GM23338 (cell line): ENCODE measurements around the gene PAPOLG. TPM values are rescaled to one million over a fixed set of nuclear protein-coding genes. Genes with fewer than 3 reads are reported as not detected.

ENCODE experiments used
- ATAC-seq: fragments of 200-7000 bp; cut with Tn5 transposase; 3 replicates; pipeline ENCODE4 v1.9.1; 2020
- DNase-seq: peaks from one replicate; pipeline ENCODE4 v3.0.0-alpha.2; 2015; ENCODE audit warnings: low spot score
- H2AFZ ChIP-seq: fragments of 200-600 bp; sonication (generic); 2 replicates; pipeline ENCODE4 v1.8.0; 2016; ENCODE audit warnings: antibody characterized with exemption, mild to moderate bottlenecking, moderate library complexity
- H3F3A ChIP-seq: fragments of 200-600 bp; sonication (generic); replicated peaks from 2 replicates; pipeline ENCODE4 v1.8.0; 2017; ENCODE audit warnings: antibody characterized with exemption, mixed run types, low read depth
- H3K27ac ChIP-seq: fragments of 200-600 bp; sonication (generic); 2 replicates; pipeline ENCODE4 v1.6.1; 2016; ENCODE audit warnings: low read depth
- H3K27me3 ChIP-seq: fragments of 200-600 bp; sonication (generic); 2 replicates; pipeline ENCODE4 v1.8.0; 2016; ENCODE audit warnings: mild to moderate bottlenecking, mixed run types, moderate library complexity; ENCODE audit not compliant: insufficient read depth
- H3K36me3 ChIP-seq: fragments of 200-600 bp; sonication (generic); 2 replicates; pipeline ENCODE4 v1.8.0; 2016; ENCODE audit warnings: mild to moderate bottlenecking; ENCODE audit not compliant: insufficient read depth
- H3K4me1 ChIP-seq: fragments of 200-600 bp; sonication (generic); 2 replicates; pipeline ENCODE4 v1.8.0; 2016; ENCODE audit warnings: mild to moderate bottlenecking, moderate library complexity; ENCODE audit not compliant: insufficient read depth
- H3K4me2 ChIP-seq: fragments of 200-600 bp; sonication (generic); 2 replicates; pipeline ENCODE4 v1.7.1; 2017; ENCODE audit warnings: mixed run types
- H3K4me3 ChIP-seq: fragments of 200-600 bp; sonication (generic); 2 replicates; pipeline ENCODE4 v1.6.1; 2016; ENCODE audit warnings: mixed run types
- H3K79me2 ChIP-seq: fragments of 200-600 bp; sonication (generic); replicated peaks from 2 replicates; pipeline ENCODE4 v1.8.0; 2017; ENCODE audit warnings: mild to moderate bottlenecking; ENCODE audit not compliant: insufficient read depth
- H3K9me2 ChIP-seq: fragments of 200-600 bp; sonication (generic); 2 replicates; pipeline ENCODE4 v1.8.0; 2017; ENCODE audit not compliant: insufficient read depth
- H4K20me1 ChIP-seq: fragments of 200-600 bp; sonication (generic); replicated peaks from 2 replicates; pipeline ENCODE4 v1.8.0; 2017; ENCODE audit warnings: mild to moderate bottlenecking; ENCODE audit not compliant: insufficient read depth
- H3K27ac Mint-ChIP-seq: 2 replicates; pipeline ENCODE4 v1.8.0; 2020; ENCODE audit warnings: inconsistent platforms, mild to moderate bottlenecking, moderate library complexity, mixed read lengths
- H3K27me3 Mint-ChIP-seq: 3 replicates; pipeline ENCODE4 v1.8.0; 2022; ENCODE audit warnings: low read depth, mild to moderate bottlenecking, moderate library complexity, mixed read lengths, inconsistent platforms; ENCODE audit not compliant: insufficient read depth, poor library complexity
- H3K36me3 Mint-ChIP-seq: 3 replicates; pipeline ENCODE4 v1.8.0; 2021; ENCODE audit warnings: low read depth, mild to moderate bottlenecking, inconsistent platforms, moderate library complexity, mixed read lengths
- H3K4me1 Mint-ChIP-seq: 3 replicates; pipeline ENCODE4 v1.8.0; 2020; ENCODE audit warnings: mild to moderate bottlenecking, inconsistent platforms, mixed read lengths
- H3K4me3 Mint-ChIP-seq: 3 replicates; pipeline ENCODE4 v1.8.0; 2021; ENCODE audit warnings: moderate library complexity, mild to moderate bottlenecking, inconsistent platforms, mixed read lengths
- H3K9me3 Mint-ChIP-seq: 3 replicates; pipeline ENCODE4 v1.8.0; 2020; ENCODE audit warnings: moderate library complexity, mild to moderate bottlenecking, inconsistent platforms, mixed read lengths
- CREB1 ChIP-seq: fragments of 250-450 bp; sonication (Bioruptor Pico); IDR thresholded peaks from 2 replicates; pipeline ENCODE4 v1.5.0; 2020; ENCODE audit warnings: low read depth, mild to moderate bottlenecking, moderate library complexity
- EZH2 ChIP-seq: fragments of 200-600 bp; sonication (generic); IDR thresholded peaks from one replicate; pipeline ENCODE4 v1.8.0; 2017; ENCODE audit warnings: antibody characterized with exemption, mild to moderate bottlenecking, low read depth; ENCODE audit not compliant: unreplicated experiment
- EZH2phosphoT487 ChIP-seq: fragments of 200-600 bp; sonication (generic); IDR thresholded peaks from one replicate; pipeline ENCODE4 v1.8.1; 2018; ENCODE audit warnings: antibody characterized with exemption; ENCODE audit not compliant: unreplicated experiment
- JUNB ChIP-seq: IDR thresholded peaks from one replicate; pipeline ENCODE4 v1.6.1; 2016; ENCODE audit warnings: antibody characterized with exemption; ENCODE audit not compliant: unreplicated experiment
- NANOG ChIP-seq: IDR thresholded peaks from 2 replicates; pipeline ENCODE4 v1.6.1; 2016; ENCODE audit warnings: antibody characterized with exemption, borderline replicate concordance
- POLR2AphosphoS5 ChIP-seq: IDR thresholded peaks from 2 replicates; pipeline ENCODE4 v1.6.1; 2016; ENCODE audit warnings: antibody characterized with exemption, low read depth
- REST ChIP-seq: IDR thresholded peaks from one replicate; pipeline ENCODE4 v1.6.1; 2018; ENCODE audit warnings: antibody characterized with exemption; ENCODE audit not compliant: unreplicated experiment
- STAT1 ChIP-seq: IDR thresholded peaks from one replicate; pipeline ENCODE4 v1.6.1; 2016; ENCODE audit warnings: antibody characterized with exemption; ENCODE audit not compliant: unreplicated experiment
- ZNF114 ChIP-seq: fragments of 250-450 bp; sonication (Bioruptor Pico); IDR thresholded peaks from 2 replicates; pipeline ENCODE4 v1.5.0; 2020; ENCODE audit warnings: mild to moderate bottlenecking, moderate library complexity
- ZNF331 ChIP-seq: fragments of 250-450 bp; sonication (Bioruptor Pico); IDR thresholded peaks from 2 replicates; pipeline ENCODE4 v1.5.0; 2020; ENCODE audit warnings: low read depth, mild to moderate bottlenecking, moderate library complexity
- polyA plus RNA-seq: library from polyadenylated mRNA; unstranded; fragments of >200 nt; fragmentation: Nextera tagmentation; extraction: Ambion mirVana; gene quantifications from 2 replicates; pipeline ENCODE4 v1.2.1, GENCODE V29; 2016
- total RNA-seq: library from RNA; depleted of rRNA; stranded (reverse); fragments of >200 nt; shearing (Covaris generic); gene quantifications from 2 replicates; pipeline ENCODE4 v1.2.3, GENCODE V29; 2014
- TF ChIP-seq, protein P1 (sequence below): IDR thresholded peaks from 2 replicates; pipeline ENCODE4 v1.6.1; 2016; ENCODE audit warnings: antibody characterized with exemption
- TF ChIP-seq, protein P2 (sequence below), 2 experiments: fragments of 200-600 bp in 1 of 2; sonication (generic) in 1 of 2; conservative IDR thresholded peaks; 2 replicates each; pipeline versions ENCODE4 v1.5.1 to v1.6.1; 2016 to 2017; ENCODE audit warnings: antibody characterized with exemption in 2 of 2, low read depth in 2 of 2, mild to moderate bottlenecking in 2 of 2, moderate library complexity in 1 of 2

PAPOLG gene
- total and polyA plus RNA-seq, 2 experiments from 2014 or later: 13.8 to 31.2 TPM

DNA sequence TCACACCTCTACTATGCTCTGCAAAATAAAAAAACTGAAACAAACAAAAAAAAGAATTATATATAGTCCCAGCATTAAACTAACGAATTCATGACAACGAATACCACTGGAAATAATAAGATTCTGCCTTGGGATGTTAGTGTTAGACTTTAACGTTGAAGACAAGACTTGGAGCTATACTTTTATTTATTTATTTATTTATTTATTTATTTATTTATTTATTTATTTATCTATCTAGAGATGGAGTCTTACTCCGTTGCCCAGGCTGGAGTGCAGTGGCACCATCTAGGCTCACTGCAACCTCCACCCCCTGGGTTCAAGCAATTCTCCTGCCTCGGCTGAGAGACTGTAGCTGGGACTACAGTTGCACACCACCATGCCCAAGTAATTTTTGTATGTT is 27.2 kb upstream of the PAPOLG start (continued):
- TF ChIP-seq, protein P1, sequence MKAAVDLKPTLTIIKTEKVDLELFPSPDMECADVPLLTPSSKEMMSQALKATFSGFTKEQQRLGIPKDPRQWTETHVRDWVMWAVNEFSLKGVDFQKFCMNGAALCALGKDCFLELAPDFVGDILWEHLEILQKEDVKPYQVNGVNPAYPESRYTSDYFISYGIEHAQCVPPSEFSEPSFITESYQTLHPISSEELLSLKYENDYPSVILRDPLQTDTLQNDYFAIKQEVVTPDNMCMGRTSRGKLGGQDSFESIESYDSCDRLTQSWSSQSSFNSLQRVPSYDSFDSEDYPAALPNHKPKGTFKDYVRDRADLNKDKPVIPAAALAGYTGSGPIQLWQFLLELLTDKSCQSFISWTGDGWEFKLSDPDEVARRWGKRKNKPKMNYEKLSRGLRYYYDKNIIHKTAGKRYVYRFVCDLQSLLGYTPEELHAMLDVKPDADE: no peak
- TF ChIP-seq EZH2phosphoT487 (no peak), NANOG (no peak), REST (no peak), JUNB (no peak), STAT1 (no peak)
- TF ChIP-seq, protein P2, sequence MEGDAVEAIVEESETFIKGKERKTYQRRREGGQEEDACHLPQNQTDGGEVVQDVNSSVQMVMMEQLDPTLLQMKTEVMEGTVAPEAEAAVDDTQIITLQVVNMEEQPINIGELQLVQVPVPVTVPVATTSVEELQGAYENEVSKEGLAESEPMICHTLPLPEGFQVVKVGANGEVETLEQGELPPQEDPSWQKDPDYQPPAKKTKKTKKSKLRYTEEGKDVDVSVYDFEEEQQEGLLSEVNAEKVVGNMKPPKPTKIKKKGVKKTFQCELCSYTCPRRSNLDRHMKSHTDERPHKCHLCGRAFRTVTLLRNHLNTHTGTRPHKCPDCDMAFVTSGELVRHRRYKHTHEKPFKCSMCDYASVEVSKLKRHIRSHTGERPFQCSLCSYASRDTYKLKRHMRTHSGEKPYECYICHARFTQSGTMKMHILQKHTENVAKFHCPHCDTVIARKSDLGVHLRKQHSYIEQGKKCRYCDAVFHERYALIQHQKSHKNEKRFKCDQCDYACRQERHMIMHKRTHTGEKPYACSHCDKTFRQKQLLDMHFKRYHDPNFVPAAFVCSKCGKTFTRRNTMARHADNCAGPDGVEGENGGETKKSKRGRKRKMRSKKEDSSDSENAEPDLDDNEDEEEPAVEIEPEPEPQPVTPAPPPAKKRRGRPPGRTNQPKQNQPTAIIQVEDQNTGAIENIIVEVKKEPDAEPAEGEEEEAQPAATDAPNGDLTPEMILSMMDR (conservative IDR thresholded peaks at IDR 0.05; ENCODE audit: low read depth in 2 of 2): no peak

DNA sequence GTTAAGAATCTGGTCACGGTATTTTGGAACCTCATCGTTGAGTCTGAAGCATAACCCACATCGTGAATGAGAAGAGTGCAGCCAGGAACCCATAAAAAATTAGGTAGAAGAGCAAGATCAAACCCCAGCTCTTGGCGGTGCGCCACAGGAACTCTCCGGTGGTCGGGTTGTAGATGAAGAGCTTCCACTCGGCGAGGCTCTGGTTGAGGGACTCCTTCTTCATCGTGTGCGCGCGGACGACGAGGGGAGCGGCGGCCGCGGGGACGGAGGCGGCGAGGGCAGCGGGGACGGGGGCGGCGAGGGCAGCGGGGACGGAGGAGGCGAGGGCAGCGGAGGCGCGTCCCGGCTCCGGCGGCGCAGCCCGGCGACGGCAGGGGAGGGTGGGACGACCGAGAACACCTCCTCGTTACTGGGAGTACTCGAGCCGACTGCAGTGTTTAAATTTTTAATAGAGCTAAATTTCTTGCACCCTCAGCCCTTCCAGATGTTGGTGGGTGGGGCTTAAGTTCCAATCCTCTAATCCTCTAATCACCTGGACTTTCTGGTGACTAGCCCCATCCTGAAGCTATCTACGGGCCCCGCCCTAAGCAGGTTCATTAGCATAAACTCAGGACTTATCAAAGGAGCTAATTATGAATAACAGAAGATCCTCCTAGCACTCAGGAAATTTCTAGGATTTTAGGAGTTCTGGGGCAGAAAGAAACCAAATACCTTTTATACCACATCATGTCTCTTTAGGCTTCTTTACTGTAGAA is 20.4 kb upstream of the PAPOLG start:
- H3K4me3 ChIP-seq: peak overlapping the region; percentile 63
- peak overlapping the region; percentile 86 for H3K4me2 ChIP-seq
- no peaks in the 10 kb centered on the region for H3K9me2 ChIP-seq
- H3F3A ChIP-seq: no peaks in the 10 kb centered on the region
- peaks cover 4% of the 10 kb centered on the region; the same call in 2 of the 3 replicates for H3K4me1 Mint-ChIP-seq
- ATAC-seq: peak; percentile 91
- H4K20me1 ChIP-seq: no peaks in the 10 kb centered on the region
- H3K27me3 ChIP-seq: peaks cover 17% of the 10 kb centered on the region
- H3K36me3 ChIP-seq: no peaks in the 10 kb centered on the region
- no peaks in the 10 kb centered on the region for H3K79me2 ChIP-seq
- peaks cover 5% of the 10 kb centered on the region; the same call in 2 of the 3 replicates for H3K9me3 Mint-ChIP-seq
- peaks cover 22% of the 10 kb centered on the region for H3K27me3 Mint-ChIP-seq
- no peak overlapping the region for H3K27ac Mint-ChIP-seq
- H3K36me3 Mint-ChIP-seq: no peaks in the 10 kb centered on the region
- DNase-seq: peak; percentile 74
- H3K4me3 Mint-ChIP-seq: peak overlapping the region; percentile 81
- H3K4me1 ChIP-seq: no peaks in the 10 kb centered on the region
- peak overlapping the region; percentile 99 for H2AFZ ChIP-seq
- no peak overlapping the region for H3K27ac ChIP-seq
- TF ChIP-seq NANOG: no peak
- TF ChIP-seq POLR2AphosphoS5: no peak
- no peak for TF ChIP-seq CREB1
- no peak for TF ChIP-seq REST
- TF ChIP-seq, protein P1: no peak
- no peak for TF ChIP-seq EZH2phosphoT487
- no peak for TF ChIP-seq ZNF114 (CRISPR knock-in tag)
- no peak for TF ChIP-seq ZNF331
- no peak for TF ChIP-seq EZH2
- no peak for TF ChIP-seq JUNB
- TF ChIP-seq STAT1: no peak
